CD4-positive, alpha-beta T cell treated with Interferon alpha-2 for 1 hour (primary cell): ENCODE measurements around the gene CTXND1.

Source experiments
- DNase-seq, 2 donors: peaks; one replicate each; pipeline ENCODE4 v3.0.0-alpha.2; 2020 to 2022

The CTXND1 gene

DNA sequence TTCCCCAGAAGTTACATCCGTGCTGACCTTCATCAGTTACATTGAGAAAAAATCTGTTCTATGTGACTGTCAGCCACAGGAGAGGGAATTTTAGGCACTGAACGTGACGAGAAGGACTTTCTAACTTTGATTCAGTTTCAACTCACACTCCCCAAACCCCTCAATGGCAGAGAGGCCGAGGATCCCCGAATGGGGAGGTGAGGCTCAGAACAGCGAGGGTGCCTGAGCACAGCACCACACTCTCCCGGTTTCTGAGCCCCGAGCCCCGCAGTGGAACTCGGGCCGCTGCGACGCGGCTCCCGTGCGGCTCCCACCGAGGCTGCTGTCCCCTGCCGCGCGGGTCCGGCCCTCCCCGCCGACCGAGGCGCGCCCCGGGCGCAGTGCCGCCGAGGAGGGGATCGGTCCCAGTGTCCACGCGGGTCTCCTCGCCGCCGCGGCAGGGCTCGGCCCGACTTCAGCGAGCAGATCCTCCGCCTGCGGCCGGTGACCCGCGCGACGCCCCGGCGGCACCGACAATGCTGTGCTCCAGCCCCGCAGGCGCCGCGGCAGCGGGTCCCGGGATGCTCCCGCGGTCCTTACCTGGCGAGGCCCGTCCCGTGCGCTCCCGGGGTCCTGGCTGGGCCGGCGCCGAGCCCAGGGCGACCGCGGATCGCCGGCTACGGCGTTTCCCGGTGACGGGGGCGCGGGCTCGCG, 439 bp downstream of the CTXND1 start:
- no peak for DNase-seq

DNA sequence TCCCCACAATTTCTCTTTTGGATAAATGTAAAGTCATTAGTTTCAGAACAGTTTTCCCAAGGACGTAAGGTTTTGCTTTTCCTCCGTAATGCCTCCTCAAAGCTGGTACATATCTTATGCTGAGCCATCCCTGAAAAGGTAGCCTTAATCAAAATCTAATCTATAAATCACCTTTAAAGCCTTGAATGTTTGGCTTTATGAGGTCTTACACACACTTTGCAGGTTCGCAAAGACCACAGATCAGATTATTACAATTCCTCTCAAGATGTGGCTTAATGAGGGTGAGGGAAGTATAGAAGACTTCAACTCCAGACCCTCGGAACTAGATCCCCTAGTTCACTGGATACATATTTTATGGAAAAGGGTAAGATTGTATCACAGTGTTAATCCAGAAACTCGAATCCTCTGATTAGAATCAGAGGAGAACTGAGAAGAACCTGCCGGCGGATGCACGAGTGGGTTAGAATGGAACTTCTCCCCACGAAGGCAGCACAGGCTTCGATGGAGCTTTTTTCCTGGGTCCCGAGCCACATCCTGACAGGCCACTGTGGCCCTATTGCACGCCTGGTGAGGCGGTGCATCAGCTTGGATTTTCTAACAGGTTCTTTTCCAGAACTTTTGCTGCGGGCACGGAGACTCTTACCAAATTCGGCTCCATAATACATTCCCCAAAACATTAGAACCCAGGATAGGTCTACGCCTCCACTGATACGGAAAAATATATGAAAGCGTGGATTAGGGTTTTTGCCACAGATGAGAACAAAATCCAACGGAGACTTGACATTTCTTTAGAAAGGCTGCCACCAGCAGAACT, 1.2 kb downstream of the CTXND1 start:
- DNase-seq, result no peak

DNA sequence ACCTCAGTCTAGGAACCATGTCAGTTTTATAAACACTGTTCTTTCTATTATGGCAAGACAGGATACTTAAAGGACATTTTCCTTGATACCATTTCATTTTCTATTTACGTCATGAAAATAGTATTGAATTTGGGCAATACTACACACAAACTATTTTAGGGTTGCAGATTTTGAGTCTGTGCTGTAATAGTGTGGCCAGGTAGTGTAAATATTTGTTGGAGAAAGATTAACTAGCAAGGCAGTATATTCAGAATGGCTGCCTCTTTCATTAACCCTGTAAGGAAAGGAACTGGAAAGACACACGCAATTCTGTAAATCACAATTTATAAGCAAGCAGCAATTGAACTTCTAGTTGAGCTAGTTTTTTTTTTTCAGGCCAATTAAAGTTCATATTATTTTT, 2.0 kb downstream of the CTXND1 start:
- DNase-seq, result no peak

- DNase-seq, result no peak
Measured at GRCh38 chr15:80247320-80247719, 4.7 kb downstream of the CTXND1 start.

- no peak for DNase-seq
Measured at GRCh38 chr15:80246425-80246894, 5.6 kb downstream of the CTXND1 start.

DNA sequence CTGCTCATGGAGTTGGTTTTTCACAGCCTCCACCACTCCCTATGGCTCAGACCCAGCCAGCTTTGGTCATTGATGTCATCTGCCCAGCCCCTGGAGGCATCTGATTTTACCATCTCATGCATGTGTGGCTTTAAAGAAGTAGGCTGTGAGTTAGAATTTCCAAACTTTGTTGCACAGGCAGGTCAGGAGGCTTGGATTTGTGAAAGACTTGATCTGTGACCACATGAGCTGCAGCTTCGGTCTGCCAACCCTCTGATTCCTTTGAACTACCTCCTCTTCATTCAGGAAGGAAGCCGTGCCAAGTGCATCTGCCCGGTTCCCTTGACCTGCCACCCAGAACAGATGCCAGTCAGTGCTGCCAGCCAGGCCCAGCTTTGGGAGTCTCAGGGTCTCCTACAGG, 9.2 kb downstream of the CTXND1 start:
- DNase-seq, result no peak

DNA sequence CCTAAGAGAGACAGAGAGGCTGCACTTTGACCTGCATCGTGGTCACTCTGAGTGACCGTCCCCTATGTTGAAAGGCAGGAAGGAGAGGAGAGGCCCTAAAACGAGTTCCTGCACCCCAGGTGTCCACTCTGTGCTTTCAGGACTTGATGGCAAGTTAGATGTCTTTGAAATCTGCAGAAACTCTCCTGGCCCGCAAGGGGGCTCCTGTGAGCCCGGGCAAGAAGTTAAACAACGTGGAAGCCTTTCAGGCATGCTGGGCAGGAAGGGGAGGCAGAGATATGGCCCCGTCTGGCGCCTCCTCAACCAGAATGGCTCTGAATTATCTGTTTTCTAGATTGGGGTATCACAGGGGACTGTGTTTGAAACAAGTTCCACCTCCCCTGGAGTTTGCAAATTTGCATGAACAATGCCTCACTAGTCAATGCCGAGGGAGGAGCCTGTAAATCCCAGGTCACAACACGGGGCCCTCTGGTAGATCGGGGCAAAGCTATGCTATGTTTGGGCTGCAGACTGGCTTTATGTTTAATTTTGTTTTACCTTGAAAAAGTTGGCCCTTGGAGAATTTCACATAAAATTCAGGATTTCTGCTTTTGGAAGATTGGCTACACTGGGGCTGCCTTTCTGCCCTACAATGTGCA, 9.8 kb downstream of the CTXND1 start:
- no peak for DNase-seq

DNA sequence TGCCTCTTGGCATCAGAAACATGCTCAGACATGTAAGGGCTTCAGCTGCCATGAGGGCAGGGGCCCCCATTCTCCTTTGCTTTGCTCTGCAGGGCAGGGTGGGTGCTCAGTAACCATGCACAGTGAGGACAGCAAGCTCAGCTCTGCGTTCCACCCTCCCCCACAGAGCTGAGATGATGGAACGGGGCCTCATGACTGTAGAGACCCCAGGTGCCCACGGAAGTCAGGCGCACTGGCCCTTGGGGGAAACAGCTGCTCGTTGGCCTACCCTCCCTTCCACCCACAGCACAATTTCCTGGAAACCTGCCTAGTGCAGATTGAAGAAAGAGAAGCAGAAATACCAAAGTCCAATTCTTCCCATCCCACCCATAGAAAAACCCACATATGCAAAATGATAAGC, 10.5 kb downstream of the CTXND1 start:
- no peak for DNase-seq

- no peak for DNase-seq
Measured at GRCh38 chr15:80240276-80240675, 11.7 kb downstream of the CTXND1 start.

DNA sequence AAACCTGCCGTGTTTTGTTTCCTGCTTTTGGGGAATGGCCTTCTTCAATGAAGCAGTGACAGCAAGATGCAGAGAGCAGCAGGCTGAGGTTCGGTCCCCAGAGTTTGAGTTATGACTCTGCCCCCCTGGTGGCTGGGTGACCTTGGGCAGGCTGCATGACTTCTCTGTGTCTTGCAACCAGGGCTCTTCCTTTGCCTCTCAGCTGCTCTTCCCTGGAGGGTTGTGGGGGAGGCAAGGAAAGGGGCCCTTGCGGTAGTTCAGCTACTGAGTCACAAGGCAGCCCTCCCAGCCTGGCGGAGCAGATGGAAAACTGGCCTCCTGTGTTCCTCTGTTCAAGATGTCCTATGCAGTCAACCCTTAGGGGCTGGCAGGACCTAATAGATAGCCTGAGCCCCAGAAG, 17.1 kb downstream of the CTXND1 start:
- DNase-seq, result peak; percentile 8 to 35

DNA sequence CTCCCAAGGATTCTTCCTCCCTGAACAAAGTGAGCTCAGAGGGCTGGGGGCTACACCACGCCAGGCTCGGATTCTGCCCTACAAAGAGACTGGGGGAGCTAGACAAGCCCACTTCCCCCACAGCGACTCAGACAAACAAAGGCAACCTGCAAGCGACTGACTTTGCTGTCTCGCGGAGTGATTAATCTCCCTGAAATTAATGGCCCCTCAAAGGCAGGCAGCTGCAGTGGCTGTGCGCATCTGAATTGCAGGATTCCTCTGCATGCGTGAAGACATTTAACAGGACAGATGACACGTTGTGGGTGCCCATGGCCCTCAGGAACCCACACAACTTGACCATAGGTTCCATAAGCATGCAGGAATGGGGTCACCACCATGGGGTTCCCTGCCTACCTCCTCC, 18.4 kb downstream of the CTXND1 start:
- DNase-seq, result no peak

GRCh38 chr15:80231371-80231770, 20.6 kb downstream of the CTXND1 start:
- no peak for DNase-seq

GRCh38 chr15:80228959-80229610, 22.9 kb downstream of the CTXND1 start:
- DNase-seq, result no peak

- no peak for DNase-seq
Measured at GRCh38 chr15:80219955-80220354, 32.1 kb downstream of the CTXND1 start.

- DNase-seq, result no peak
Measured at GRCh38 chr15:80217327-80217900, 34.6 kb downstream of the CTXND1 start.

- no peak for DNase-seq
Measured at GRCh38 chr15:80216911-80217310, 35.1 kb downstream of the CTXND1 start.

DNA sequence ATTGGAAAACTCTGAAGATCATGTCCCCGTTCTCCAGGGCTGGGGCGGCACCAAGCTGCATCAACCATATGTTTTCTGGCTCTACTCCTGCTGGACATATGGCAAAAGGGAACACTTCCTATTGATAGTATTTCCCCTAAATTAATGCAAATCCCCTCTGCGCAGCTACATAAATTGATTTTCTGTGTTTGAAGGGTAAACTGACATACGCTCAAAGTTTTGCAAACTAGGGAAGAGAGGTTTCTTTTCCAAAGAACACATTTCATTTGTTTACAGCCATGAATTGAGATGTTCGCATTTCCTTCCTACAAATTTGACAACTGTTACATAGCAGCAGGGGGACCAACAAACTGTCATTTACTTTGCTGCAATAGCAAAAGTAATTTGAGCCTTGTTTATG, 35.9 kb downstream of the CTXND1 start:
- DNase-seq, result no peak

- no peak for DNase-seq
Measured at GRCh38 chr15:80214910-80215309, 37.1 kb downstream of the CTXND1 start.

DNA sequence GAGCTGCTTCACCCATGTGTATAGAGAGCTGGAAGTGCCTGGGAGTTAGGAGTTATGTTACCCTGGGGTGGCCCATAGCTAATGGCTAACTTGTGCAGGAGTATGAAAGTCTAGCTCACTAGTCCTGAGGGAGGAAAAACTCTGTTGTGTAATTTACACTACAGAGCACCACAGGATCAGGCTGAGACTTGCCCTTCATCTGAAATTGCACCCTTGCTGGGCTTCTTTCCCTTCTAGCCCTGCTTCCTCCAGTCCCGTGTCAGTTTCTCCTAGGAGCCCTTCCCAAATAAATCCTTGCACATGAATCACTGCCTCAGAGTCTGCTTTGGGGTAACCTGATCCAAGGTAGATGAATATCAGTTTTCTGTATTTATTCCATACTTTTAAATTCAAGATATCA, 40.0 kb downstream of the CTXND1 start:
- DNase-seq, result no peak

GRCh38 chr15:80210611-80211573, 41.1 kb downstream of the CTXND1 start:
- DNase-seq, result no peak
